ENCODE data around the gene ARHGEF40.

- TF ChIP-seq NPAS2 (CRISPR knock-in tag; IDR thresholded peaks at IDR 0.05; ENCODE audit: borderline replicate concordance), result no peak
- TF ChIP-seq, protein P1, sequence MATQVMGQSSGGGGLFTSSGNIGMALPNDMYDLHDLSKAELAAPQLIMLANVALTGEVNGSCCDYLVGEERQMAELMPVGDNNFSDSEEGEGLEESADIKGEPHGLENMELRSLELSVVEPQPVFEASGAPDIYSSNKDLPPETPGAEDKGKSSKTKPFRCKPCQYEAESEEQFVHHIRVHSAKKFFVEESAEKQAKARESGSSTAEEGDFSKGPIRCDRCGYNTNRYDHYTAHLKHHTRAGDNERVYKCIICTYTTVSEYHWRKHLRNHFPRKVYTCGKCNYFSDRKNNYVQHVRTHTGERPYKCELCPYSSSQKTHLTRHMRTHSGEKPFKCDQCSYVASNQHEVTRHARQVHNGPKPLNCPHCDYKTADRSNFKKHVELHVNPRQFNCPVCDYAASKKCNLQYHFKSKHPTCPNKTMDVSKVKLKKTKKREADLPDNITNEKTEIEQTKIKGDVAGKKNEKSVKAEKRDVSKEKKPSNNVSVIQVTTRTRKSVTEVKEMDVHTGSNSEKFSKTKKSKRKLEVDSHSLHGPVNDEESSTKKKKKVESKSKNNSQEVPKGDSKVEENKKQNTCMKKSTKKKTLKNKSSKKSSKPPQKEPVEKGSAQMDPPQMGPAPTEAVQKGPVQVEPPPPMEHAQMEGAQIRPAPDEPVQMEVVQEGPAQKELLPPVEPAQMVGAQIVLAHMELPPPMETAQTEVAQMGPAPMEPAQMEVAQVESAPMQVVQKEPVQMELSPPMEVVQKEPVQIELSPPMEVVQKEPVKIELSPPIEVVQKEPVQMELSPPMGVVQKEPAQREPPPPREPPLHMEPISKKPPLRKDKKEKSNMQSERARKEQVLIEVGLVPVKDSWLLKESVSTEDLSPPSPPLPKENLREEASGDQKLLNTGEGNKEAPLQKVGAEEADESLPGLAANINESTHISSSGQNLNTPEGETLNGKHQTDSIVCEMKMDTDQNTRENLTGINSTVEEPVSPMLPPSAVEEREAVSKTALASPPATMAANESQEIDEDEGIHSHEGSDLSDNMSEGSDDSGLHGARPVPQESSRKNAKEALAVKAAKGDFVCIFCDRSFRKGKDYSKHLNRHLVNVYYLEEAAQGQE (IDR thresholded peaks at IDR 0.05), result no peak
- no peak for TF ChIP-seq CHD4 (IDR thresholded peaks at IDR 0.05; ENCODE audit: borderline replicate concordance)
- no peak for TF ChIP-seq MAFK (IDR thresholded peaks at IDR 0.05; ENCODE audit: partially characterized antibody)
These were observed at the start of gene ARHGEF40 for GRCh38 chr14:21070083-21070609.

Measured in A549 (cell line).